Body of pancreas (tissue), 4 donors: Measurements from ENCODE around the gene C10orf53.

Experiments used
- POLR2A ChIP-seq, 3 donors: fragments of 450-650 bp; IDR thresholded peaks; one replicate each; pipeline ENCODE4 v1.6.1; 2016; ENCODE audit warnings: antibody characterized with exemption in 3 of 3, mild to moderate bottlenecking in 2 of 3
- TF ChIP-seq, protein P1 (sequence below), 7 experiments: fragments of 450-650 bp in 4 of 7; fragments of 200-600 bp in 3 of 7; sonication (generic) in 3 of 7; IDR thresholded peaks; one replicate each; pipeline ENCODE4 v1.5.1; 2016 to 2019; ENCODE audit warnings: antibody characterized with exemption in 7 of 7

DNA sequence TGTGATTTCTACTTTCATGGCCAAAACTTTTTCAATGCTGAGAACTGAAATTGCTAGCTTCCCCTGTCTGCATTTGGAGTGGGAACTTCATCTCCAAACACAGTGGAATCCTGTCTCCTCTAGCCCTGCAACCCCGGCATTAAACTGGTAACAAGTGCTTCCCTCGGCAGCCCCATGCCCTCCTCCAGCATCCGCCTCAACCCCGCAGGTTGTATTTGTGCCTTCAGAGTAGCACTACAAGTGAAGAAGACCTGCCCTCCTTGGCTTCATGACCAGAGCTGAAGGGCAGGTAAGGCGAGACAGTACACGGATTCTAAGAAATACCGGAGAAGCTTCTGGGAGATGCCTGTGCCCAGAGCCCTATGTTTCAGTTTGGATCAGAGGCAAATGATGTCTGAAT, 16.9 kb downstream of the C10orf53 start:
- no peak for TF ChIP-seq POLR2A (IDR thresholded peaks at IDR 0.05)
- TF ChIP-seq, protein P1, sequence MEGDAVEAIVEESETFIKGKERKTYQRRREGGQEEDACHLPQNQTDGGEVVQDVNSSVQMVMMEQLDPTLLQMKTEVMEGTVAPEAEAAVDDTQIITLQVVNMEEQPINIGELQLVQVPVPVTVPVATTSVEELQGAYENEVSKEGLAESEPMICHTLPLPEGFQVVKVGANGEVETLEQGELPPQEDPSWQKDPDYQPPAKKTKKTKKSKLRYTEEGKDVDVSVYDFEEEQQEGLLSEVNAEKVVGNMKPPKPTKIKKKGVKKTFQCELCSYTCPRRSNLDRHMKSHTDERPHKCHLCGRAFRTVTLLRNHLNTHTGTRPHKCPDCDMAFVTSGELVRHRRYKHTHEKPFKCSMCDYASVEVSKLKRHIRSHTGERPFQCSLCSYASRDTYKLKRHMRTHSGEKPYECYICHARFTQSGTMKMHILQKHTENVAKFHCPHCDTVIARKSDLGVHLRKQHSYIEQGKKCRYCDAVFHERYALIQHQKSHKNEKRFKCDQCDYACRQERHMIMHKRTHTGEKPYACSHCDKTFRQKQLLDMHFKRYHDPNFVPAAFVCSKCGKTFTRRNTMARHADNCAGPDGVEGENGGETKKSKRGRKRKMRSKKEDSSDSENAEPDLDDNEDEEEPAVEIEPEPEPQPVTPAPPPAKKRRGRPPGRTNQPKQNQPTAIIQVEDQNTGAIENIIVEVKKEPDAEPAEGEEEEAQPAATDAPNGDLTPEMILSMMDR (IDR thresholded peaks at IDR 0.05): no peak
